T-helper 2 cell treated with Interferon-gamma antibody and Interleukin-4, amounts not matched to agents 100 ng/mL and 5 ng/mL, for 36 hours (primary cell): ENCODE data around the gene APRT. TPM values are rescaled to one million over a fixed set of nuclear protein-coding genes. Genes with fewer than 3 reads are reported as not detected.

Source experiments
- intact Hi-C: fragments of 100-400 bp; cut with micrococcal nuclease; formaldehyde crosslinking; loops from one replicate; pipeline ENCODE4 v1.15.1; 2023
- total RNA-seq: library from RNA; stranded (reverse); gene quantifications from 2 replicates; pipeline ENCODE4 v1.2.3, GENCODE V29; 2022

The APRT gene
- total RNA-seq, 1 donor from 2014 or later, result 196 TPM

GRCh38 chr16:88792078-88792550 lies 19.6 kb downstream of the APRT start:
- intact Hi-C loops, result no loop called here

- intact Hi-C loops, result no loop called here
Observed at GRCh38 chr16:88790312-88791211, 21.2 kb downstream of the APRT start.

GRCh38 chr16:88789594-88789993 lies 22.1 kb downstream of the APRT start:
- intact Hi-C loops, result loop anchor here (5.0 to 10.0 kb wide), 2 partner anchors 217 to 335 kb away; partner anchors contain the start of genes ZC3H18 and ZFPM1

- intact Hi-C loops, result loop anchor here (5.0 to 10.0 kb wide), 2 partner anchors 216 to 334 kb away; partner anchors contain the start of genes ZC3H18 and ZFPM1
Observed at GRCh38 chr16:88788749-88789148, 23.0 kb downstream of the APRT start.

- intact Hi-C loops, result loop anchor here (5.0 to 10.0 kb wide), 2 partner anchors 215 to 333 kb away; partner anchors contain the start of genes ZC3H18 and ZFPM1
Observed at GRCh38 chr16:88787579-88788314, 24.0 kb downstream of the APRT start.

- intact Hi-C loops, result loop anchor here (1.0 to 10.0 kb wide), 5 partner anchors 18 to 331 kb away; partner anchors contain the start of genes CDT1, ZC3H18 and ZFPM1
Observed at GRCh38 chr16:88785106-88785924, 26.4 kb downstream of the APRT start, which contains the start of gene PIEZO1. Gene PIEZO1 (minus strand): TSS chr16:88785220. CDS start chr16:88784964, 256 bp downstream.

- intact Hi-C loops, result loop anchor here (1.0 to 10.0 kb wide), 6 partner anchors 19 to 832 kb away; partner anchors contain the start of genes BANP, CDT1, ZC3H18 and ZFPM1
Observed at GRCh38 chr16:88784856-88785105, 26.9 kb downstream of the APRT start.

- intact Hi-C loops, result loop anchor here (2.0 to 10.0 kb wide), 4 partner anchors 39 to 832 kb away; partner anchors contain the start of genes BANP and ZFPM1
Observed at GRCh38 chr16:88784074-88784855, 27.5 kb downstream of the APRT start.

GRCh38 chr16:88783391-88784073 lies 28.2 kb downstream of the APRT start:
- intact Hi-C loops, result loop anchor here (2.0 to 10.0 kb wide), 5 partner anchors 39 to 831 kb away; partner anchors contain the start of genes BANP and ZFPM1

- intact Hi-C loops, result loop anchor here (2.0 to 10.0 kb wide), 3 partner anchors 82 to 830 kb away; partner anchors contain the start of genes BANP and ZFPM1
Observed at GRCh38 chr16:88782454-88783390, 29.0 kb downstream of the APRT start.

GRCh38 chr16:88781140-88782077 lies 30.3 kb downstream of the APRT start:
- intact Hi-C loops, result loop anchor here (2.0 to 10.0 kb wide), 3 partner anchors 81 to 829 kb away; partner anchors contain the start of genes BANP and ZFPM1

GRCh38 chr16:88780142-88781062 lies 31.3 kb downstream of the APRT start:
- intact Hi-C loops, result loop anchor here (5.0 to 10.0 kb wide), 2 partner anchors 326 to 828 kb away; partner anchors contain the start of genes BANP and ZFPM1

GRCh38 chr16:88779406-88780141 lies 32.2 kb downstream of the APRT start:
- intact Hi-C loops, result loop anchor here (5.0 to 10.0 kb wide), 2 partner anchors 325 to 827 kb away; partner anchors contain the start of genes BANP and ZFPM1

- intact Hi-C loops, result no loop called here
Observed at GRCh38 chr16:88778541-88779065, 33.1 kb downstream of the APRT start.

GRCh38 chr16:88778271-88778525 lies 33.5 kb downstream of the APRT start:
- intact Hi-C loops, result no loop called here
